HG02759 (cell line): Measurements from ENCODE around the gene CREG1.

Experiments used
- ATAC-seq: cut with Tn5 transposase; IDR thresholded peaks from one replicate; pipeline ENCODE4 v1.9.1; 2021; ENCODE audit warnings: mild to moderate bottlenecking, moderate library complexity; ENCODE audit not compliant: unreplicated experiment

Gene CREG1

GRCh38 chr1:167509587-167509986 is 44.0 kb downstream of the CREG1 start:
- ATAC-seq: no peak

GRCh38 chr1:167507719-167508118 is 45.8 kb downstream of the CREG1 start:
- no peak for ATAC-seq

- ATAC-seq: no peak
Measured at GRCh38 chr1:167504467-167504827, 49.1 kb downstream of the CREG1 start.

- no peak for ATAC-seq
Measured at GRCh38 chr1:167503626-167504466, 49.7 kb downstream of the CREG1 start.

- no peak for ATAC-seq
Measured at GRCh38 chr1:167502719-167503462, 50.7 kb downstream of the CREG1 start.

- ATAC-seq: no peak
Measured at GRCh38 chr1:167502192-167502551, 51.4 kb downstream of the CREG1 start.

GRCh38 chr1:167501515-167502191 is 51.9 kb downstream of the CREG1 start:
- no peak for ATAC-seq

GRCh38 chr1:167500283-167500860 is 53.2 kb downstream of the CREG1 start:
- no peak for ATAC-seq

GRCh38 chr1:167499664-167500101 is 53.9 kb downstream of the CREG1 start:
- peak; percentile 95 for ATAC-seq

GRCh38 chr1:167499106-167499505 is 54.5 kb downstream of the CREG1 start:
- peak; percentile 9 for ATAC-seq

- no peak for ATAC-seq
Measured at GRCh38 chr1:167496797-167497619, 56.6 kb downstream of the CREG1 start.

GRCh38 chr1:167493372-167493771 is 60.2 kb downstream of the CREG1 start:
- no peak for ATAC-seq

GRCh38 chr1:167492481-167492910 is 61.1 kb downstream of the CREG1 start:
- no peak for ATAC-seq

- ATAC-seq: no peak
Measured at GRCh38 chr1:167491586-167492461, 61.7 kb downstream of the CREG1 start.
